KMS-11 (cell line): ENCODE data around the gene SIM1.

ENCODE experiments used
- H2AFZ ChIP-seq: fragments of 200-600 bp; sonication (generic); 2 replicates; pipeline ENCODE4 v1.6.1; 2016; ENCODE audit warnings: antibody characterized with exemption, mixed run types, low read depth
- H3K27ac ChIP-seq: fragments of 200-600 bp; sonication (generic); 2 replicates; pipeline ENCODE4 v1.6.1; 2016; ENCODE audit warnings: mild to moderate bottlenecking, mixed run types
- H3K27me3 ChIP-seq: fragments of 200-600 bp; sonication (generic); 2 replicates; pipeline ENCODE4 v1.6.1; 2017; ENCODE audit warnings: mild to moderate bottlenecking, low read depth, mixed run types, moderate library complexity; ENCODE audit not compliant: insufficient read depth
- H3K36me3 ChIP-seq: fragments of 200-600 bp; sonication (generic); 2 replicates; pipeline ENCODE4 v1.6.1; 2017; ENCODE audit warnings: mild to moderate bottlenecking, mixed run types; ENCODE audit not compliant: insufficient read depth
- H3K4me1 ChIP-seq: fragments of 200-600 bp; sonication (generic); 2 replicates; pipeline ENCODE4 v1.6.1; 2016; ENCODE audit warnings: mild to moderate bottlenecking, low read depth, mixed run types; ENCODE audit not compliant: poor library complexity, severe bottlenecking
- H3K4me2 ChIP-seq: fragments of 200-600 bp; sonication (generic); 2 replicates; pipeline ENCODE4 v1.7.0; 2016; ENCODE audit warnings: mild to moderate bottlenecking, mixed run types
- H3K4me3 ChIP-seq: fragments of 200-600 bp; sonication (generic); IDR thresholded peaks from 2 replicates; pipeline ENCODE4 v1.6.1; 2017; ENCODE audit warnings: low read depth, low read length, mixed read lengths; ENCODE audit not compliant: insufficient read depth
- H3K79me2 ChIP-seq: fragments of 200-600 bp; sonication (generic); 2 replicates; pipeline ENCODE4 v1.6.1; 2016; ENCODE audit warnings: low read depth, mixed run types; ENCODE audit not compliant: insufficient read depth
- H3K9ac ChIP-seq: fragments of 200-600 bp; sonication (generic); 2 replicates; pipeline ENCODE4 v1.6.1; 2016; ENCODE audit warnings: mild to moderate bottlenecking, mixed run types
- H4K20me1 ChIP-seq: fragments of 200-600 bp; sonication (generic); 2 replicates; pipeline ENCODE4 v1.6.1; 2016; ENCODE audit warnings: mild to moderate bottlenecking, mixed run types; ENCODE audit not compliant: insufficient read depth
- CTCF ChIP-seq: fragments of 200-600 bp; sonication (generic); conservative IDR thresholded peaks from 2 replicates; pipeline ENCODE4 v1.6.1; 2017; ENCODE audit warnings: low read depth, mild to moderate bottlenecking, antibody characterized with exemption, low read length, moderate library complexity, mixed read lengths

SIM1 gene

GRCh38 chr6:100336876-100337275 lies 127.8 kb downstream of the SIM1 start:
- H3K4me1 ChIP-seq: no peaks in the 10 kb centered on the region
- no peaks in the 10 kb centered on the region for H3K27me3 ChIP-seq
- no peaks in the 10 kb centered on the region for H3K79me2 ChIP-seq
- no peak overlapping the region for H3K9ac ChIP-seq
- H3K27ac ChIP-seq: no peak overlapping the region
- H3K4me2 ChIP-seq: no peak overlapping the region
- TF ChIP-seq CTCF: no peak
- H3K36me3 ChIP-seq: no peaks in the 10 kb centered on the region
- no peak overlapping the region for H3K4me3 ChIP-seq
- no peak overlapping the region for H2AFZ ChIP-seq
- no peaks in the 10 kb centered on the region for H4K20me1 ChIP-seq

- Histone ChIP-seq H3K9ac (no peak overlapping the region), H3K79me2 (no peaks in the 10 kb centered on the region), H2AFZ (no peak overlapping the region), H3K36me3 (no peaks in the 10 kb centered on the region), H3K4me2 (no peak overlapping the region), H3K27ac (no peak overlapping the region), H4K20me1 (no peaks in the 10 kb centered on the region), H3K27me3 (no peaks in the 10 kb centered on the region), H3K4me1 (no peaks in the 10 kb centered on the region), H3K4me3 (no peak overlapping the region)
- TF ChIP-seq CTCF: no peak
These were observed 128.7 kb downstream of the SIM1 start for GRCh38 chr6:100335991-100336390.
